DMS 273 treated with DMSO at 0.1 percent for 48 hours (cell line): ENCODE results near the gene EHD2.

Source experiments
- DNase-seq: peaks from one replicate; lab custom pipeline; 2025; lab: John Stamatoyannopoulos, UW

Gene EHD2

GRCh38 chr19:47691090-47691489 lies 22.1 kb upstream of the EHD2 start:
- DNase-seq, result no peak

- no peak for DNase-seq
Measured at GRCh38 chr19:47691782-47692181, 21.4 kb upstream of the EHD2 start.

- no peak for DNase-seq
Measured at GRCh38 chr19:47693489-47693888, 19.7 kb upstream of the EHD2 start.

- DNase-seq, result no peak
Measured at GRCh38 chr19:47693903-47694302, 19.3 kb upstream of the EHD2 start.

GRCh38 chr19:47694466-47695273 lies 18.6 kb upstream of the EHD2 start:
- DNase-seq, result no peak

GRCh38 chr19:47695533-47696262 lies 17.5 kb upstream of the EHD2 start:
- no peak for DNase-seq

- no peak for DNase-seq
Measured at GRCh38 chr19:47696635-47697034, 16.6 kb upstream of the EHD2 start.

GRCh38 chr19:47697863-47698609 lies 15.2 kb upstream of the EHD2 start:
- peak; percentile 41 for DNase-seq

- no peak for DNase-seq
Measured at GRCh38 chr19:47698631-47699359, 14.4 kb upstream of the EHD2 start.

GRCh38 chr19:47699360-47699917 lies 13.8 kb upstream of the EHD2 start:
- DNase-seq, result no peak

GRCh38 chr19:47700934-47701716 lies 12.1 kb upstream of the EHD2 start:
- no peak for DNase-seq

- DNase-seq, result no peak
Measured at GRCh38 chr19:47701717-47702552, 11.3 kb upstream of the EHD2 start.

GRCh38 chr19:47702671-47703070 lies 10.6 kb upstream of the EHD2 start:
- DNase-seq, result no peak

GRCh38 chr19:47703301-47703700 lies 9.9 kb upstream of the EHD2 start:
- DNase-seq, result no peak

- DNase-seq, result no peak
Measured at GRCh38 chr19:47704024-47704423, 9.2 kb upstream of the EHD2 start.

GRCh38 chr19:47704656-47705055 lies 8.6 kb upstream of the EHD2 start:
- no peak for DNase-seq

- peak; percentile 47 for DNase-seq
Measured at GRCh38 chr19:47707135-47707925, 5.9 kb upstream of the EHD2 start.

- DNase-seq, result no peak
Measured at GRCh38 chr19:47711652-47712242, 1.5 kb upstream of the EHD2 start.

- DNase-seq, result no peak
Measured at GRCh38 chr19:47714339-47714738, 1.1 kb downstream of the EHD2 start.
